EL (cell line): ENCODE measurements around the gene NKAIN2.

Experiments
- DNase-seq: peaks from one replicate; pipeline ENCODE4 v3.0.0-alpha.2; 2016

NKAIN2 gene

GRCh38 chr6:124869416-124869815 lies 1065.8 kb downstream of the NKAIN2 start:
- DNase-seq = no peak

- DNase-seq = peak; percentile 31
Observed at GRCh38 chr6:124870611-124871459, 1067.2 kb downstream of the NKAIN2 start.

GRCh38 chr6:124872361-124873065 lies 1068.8 kb downstream of the NKAIN2 start:
- no peak for DNase-seq

GRCh38 chr6:124873066-124873410 lies 1069.4 kb downstream of the NKAIN2 start:
- no peak for DNase-seq
